NCI-H524 (cell line): ENCODE results near the gene CRYL1.

Source experiments
- DNase-seq, 2 experiments: peaks; one replicate each; lab custom pipeline; 2025; lab: John Stamatoyannopoulos, UW

CRYL1 gene

DNA sequence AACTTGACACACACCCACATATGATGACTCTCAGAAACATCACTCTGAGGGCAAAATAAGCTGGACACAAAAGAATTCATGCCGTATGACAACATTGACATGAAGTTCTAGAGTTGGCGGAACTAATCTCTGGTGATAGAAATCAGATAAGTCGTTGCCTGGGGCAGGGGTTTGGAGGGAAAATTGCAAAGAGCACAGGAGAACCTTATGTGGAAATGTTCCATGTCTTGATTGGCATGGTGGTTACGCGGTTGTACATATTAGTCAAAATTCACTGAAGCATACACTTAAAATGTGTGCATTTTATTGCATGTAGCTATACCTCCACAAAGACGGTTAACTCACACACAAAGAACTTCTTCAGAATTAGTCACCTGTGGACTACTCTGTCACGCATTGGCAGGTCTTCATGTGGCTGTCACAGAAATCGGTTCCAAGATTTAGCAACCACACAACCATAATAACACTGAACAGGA lies 155.7 kb downstream of the CRYL1 start:
- no peak for DNase-seq

DNA sequence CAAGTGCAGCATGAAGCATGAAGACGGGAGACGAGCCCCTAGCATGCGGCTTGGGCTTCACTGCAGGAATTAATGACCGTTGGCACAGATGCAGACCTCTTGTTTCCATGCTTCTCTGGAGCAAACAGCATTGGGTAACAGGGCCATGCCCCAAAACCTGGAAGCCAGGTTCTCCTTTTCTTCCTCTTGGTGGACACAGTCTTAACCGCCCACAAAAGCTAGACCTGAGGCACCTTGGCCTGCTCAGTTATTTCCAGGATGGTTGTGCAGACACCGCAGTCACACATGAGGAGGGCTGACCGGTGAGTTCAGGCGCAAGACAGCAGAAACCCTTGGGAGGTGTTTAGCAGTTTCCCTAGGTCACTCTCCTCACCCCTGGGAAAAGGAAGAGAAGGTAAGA lies 159.6 kb downstream of the CRYL1 start:
- no peak for DNase-seq

DNA sequence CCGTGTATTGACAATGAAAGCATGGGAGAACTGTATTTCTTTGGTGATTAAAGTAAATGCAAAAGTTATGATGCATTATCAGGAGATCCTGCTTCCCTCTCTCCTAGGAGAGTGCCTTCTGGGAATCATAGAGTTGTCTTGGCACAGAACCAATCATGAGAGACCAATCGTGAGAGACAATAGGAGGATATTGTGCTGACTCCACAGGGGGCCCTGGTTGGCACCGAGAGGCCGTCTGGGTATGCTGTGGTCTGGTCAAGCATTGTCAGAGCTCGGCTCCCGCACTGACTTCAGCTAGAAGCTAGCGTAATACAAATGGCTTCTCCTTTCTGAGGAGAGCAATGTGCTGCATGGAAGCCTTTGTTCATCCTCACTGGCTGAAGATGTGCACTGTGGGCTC lies 162.1 kb downstream of the CRYL1 start:
- no peak for DNase-seq

DNA sequence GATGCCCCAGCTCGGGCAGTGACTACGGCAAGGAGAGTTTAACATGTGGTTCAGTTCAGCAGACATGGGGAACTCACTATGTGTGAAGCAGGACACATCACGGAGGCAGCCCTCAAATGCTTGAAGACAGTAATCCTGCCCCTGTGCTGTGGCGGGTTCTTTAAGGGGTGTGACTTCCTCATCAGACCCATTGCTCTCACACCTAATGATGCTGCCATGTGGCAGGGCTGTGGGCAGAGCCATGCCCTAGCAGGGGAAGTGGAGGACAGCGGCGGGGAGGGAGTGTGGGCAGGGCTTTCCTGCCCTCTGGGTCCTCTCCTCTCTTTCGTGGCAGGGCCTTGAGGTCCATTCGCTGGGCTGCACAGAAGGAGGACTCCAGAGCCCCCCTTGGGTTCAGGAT lies 162.5 kb downstream of the CRYL1 start:
- DNase-seq: no peak

DNA sequence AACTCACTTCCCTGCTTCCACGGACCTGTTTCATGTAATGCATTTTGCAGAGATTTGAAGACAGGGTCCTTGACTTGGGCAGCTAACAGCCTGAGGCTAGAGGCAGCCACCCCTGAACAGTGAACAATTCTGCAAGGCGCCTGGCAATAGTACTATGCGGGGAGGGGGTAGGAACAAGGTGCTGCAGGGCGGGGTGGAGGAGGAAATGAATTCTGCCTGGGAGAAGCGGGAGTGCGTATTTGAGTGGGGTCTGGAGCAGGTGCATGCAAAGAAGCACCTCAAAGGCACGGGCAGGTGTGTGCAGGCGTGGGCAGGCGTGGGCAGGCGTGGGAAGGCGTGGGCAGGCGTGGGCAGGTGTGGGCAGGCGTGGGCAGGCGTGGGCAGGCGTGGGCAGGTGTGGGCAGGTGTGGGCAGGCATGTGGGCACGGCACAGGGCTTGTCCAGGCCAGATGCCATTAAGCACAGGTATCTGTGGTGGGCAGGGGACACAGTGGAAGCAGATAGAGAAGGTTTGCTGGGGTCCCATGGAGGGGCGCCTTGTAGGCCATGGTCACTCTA lies 163.1 kb downstream of the CRYL1 start:
- no peak for DNase-seq

DNA sequence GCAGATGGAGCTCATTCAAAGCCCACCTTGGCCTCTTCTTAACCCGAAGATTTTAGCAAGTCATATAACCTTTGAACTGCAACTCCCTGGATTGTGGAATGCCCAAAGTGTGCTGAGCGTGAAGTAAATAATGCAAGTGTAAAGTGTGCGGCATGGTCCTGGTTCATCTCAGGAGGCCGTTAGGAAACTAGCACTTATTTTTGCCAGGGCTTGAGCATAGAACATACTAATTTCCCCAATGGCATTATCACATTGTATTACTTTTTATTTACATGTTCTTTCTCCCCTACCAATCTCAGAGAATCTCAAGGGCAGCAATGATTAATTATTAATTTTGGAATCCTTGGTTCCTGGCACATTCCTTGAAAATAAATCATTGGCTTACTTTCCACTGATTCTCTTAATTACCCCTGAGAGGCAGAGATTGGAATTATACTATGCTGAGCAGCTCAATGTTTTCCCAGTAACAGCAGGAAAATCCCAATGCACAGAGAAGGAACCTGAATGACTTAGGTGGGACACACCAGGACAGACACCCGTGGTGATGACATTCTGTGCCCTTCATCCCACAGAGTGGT lies 164.7 kb downstream of the CRYL1 start:
- no peak for DNase-seq

DNA sequence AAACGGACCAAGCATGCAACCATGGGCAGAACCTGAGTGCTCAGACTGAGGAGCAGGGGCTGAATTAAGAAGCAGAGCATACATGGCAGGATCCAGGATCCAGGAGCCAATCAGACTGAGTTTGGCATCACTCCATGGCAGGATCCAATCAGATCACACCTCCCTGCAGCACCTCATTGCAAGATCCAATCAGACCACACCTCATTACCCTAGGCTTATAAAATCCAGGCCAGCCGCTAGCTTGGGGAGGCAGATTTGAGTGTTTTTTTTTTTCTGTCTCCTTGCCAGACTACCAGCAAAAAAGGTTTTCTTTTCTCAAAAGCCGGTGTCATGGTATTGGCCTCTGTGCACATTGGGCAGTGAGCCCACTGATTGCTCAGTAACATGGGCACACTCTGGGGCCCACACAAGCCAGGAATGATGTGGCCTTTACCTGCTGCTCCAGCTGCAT lies 165.6 kb downstream of the CRYL1 start:
- DNase-seq: no peak

DNA sequence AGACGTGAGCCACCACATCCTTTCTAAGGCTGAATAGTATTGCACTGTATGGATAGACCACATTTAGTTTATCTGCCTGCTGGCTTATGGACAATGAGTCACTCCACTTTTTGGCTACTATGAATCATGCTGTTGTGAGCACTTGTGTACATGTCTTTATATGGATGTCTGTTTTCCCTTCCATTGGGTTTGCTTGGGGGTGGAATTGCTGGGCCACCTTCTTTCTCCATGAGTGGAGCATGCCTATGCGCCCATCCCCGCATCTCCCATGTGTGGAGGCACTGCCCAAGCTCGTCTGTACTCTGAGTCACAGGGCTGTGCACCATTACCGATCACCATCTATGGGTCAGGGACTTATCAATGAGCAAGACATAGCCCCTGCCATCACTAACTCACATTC lies 166.3 kb downstream of the CRYL1 start:
- no peak for DNase-seq

DNA sequence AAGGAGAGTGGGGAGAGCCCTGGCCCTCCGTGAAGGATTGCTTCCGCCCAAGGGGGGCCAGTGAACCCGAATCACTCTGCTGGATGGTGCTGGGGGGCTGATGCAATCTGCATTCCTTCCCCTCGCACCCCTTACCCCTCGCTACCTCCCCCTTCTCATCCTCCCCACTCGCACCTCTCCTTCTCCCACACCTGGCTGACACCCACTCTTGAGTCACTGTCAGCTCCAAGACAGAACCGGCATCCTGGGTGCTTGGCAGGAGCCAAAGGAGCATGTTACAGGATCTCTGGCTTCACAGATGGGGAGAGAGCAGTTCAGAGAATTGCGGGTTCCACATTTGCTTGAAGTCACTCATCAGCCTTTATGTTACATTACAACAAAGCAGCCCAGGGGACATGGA lies 167.6 kb downstream of the CRYL1 start:
- no peak for DNase-seq

DNA sequence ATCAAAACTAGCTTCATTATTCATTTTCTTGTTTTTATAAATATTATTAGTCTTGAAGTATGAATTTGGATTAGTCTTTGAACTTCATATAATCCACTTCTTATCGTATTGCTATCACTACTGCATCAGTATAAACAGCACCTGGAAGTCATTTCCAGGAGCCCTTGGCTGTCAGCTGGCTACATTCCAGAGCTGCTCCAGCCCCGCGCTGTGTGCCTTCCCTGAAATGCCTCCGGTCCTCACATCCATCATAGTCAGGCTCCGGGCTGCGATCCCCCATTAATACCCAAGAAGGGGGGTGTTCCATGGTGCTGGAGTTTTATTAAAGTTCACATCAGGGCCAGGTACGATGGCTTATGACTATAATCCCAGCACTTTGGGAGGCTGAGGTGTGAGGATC lies 169.2 kb downstream of the CRYL1 start:
- DNase-seq: no peak

DNA sequence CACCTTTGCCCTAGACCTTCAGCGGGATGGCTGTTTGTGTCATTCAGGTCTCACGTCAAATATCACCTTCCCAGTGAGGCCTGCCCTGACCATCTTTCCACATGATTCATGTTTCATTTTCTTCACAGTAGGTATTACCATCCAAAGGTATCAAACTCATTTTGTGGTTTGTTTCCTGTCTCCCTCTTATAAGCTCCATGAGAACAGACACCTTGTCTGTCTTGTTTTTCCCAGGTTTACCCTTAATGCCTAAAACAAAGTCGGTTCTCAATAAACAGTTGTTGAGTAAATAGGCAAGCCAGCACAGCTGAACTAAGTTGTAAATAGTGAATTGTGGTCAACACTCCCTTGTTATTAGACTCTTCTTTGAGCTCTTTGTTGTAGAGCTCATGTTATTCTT lies 170.9 kb downstream of the CRYL1 start:
- DNase-seq: no peak

DNA sequence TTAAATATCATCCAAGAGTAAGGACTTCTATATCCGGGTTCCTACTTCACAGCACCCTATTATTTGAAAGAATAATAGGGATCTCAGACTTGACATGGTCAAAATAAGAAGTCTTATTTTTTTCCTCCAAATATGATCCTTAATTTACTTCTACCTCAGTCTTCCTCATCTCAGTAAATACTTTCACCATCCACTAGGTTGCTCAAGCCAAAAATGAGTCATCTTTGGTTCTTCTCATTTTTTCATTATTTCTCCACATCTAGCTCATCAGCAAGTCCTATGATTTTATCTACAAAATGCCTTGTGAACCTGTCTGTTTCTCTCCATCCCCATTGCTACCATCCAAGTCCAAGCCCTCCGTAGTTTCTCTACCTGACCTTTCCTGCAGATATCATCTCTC lies 171.7 kb downstream of the CRYL1 start:
- DNase-seq: no peak
